A549 (cell line): ENCODE results near the gene VEGFC. TPM values are rescaled to one million over a fixed set of nuclear protein-coding genes. Genes with fewer than 3 reads are reported as not detected.
A peak's percentile ranks its signal among the peaks of the same experiment; 100 is the strongest.

Source experiments
- ATAC-seq, 2 experiments: fragments of 200-7000 bp in 1 of 2; fragments of >200 bp in 1 of 2; cut with Nextera tagmentation in 1 of 2; cut with Tn5 transposase in 1 of 2; 3 replicates each; pipeline versions ENCODE4 v1.8.0 to v1.9.1; 2018 to 2020; ENCODE audit warnings: mild to moderate bottlenecking in 1 of 2, moderate library complexity in 1 of 2
- CTCF ChIA-PET: fragments of 300-600 bp; sonication (Branson Sonifier 250); formaldehyde crosslinking; extraction: SDS; loops from one replicate; lab custom pipeline; 2021; ENCODE audit warnings: antibody characterized with exemption, inconsistent platforms; lab: Yijun Ruan, JAX
- POLR2A ChIA-PET: fragments of 350-600 bp; formaldehyde crosslinking; extraction: SDS; loops from one replicate; lab custom pipeline; 2021; ENCODE audit warnings: antibody characterized with exemption, inconsistent platforms; lab: Yijun Ruan, JAX
- DNase-seq, 2 experiments: peaks; one replicate each; pipeline versions ENCODE4 v3.0.0 to v3.0.0-alpha.2; 2011 to 2016; ENCODE audit warnings: low read depth in 1 of 2, low spot score in 1 of 2
- FAIRE-seq: peaks from 2 replicates; lab custom pipeline; 2011; peaks lifted over from hg19 to GRCh38; lab: Jason Lieb, UNC
- H3K27ac ChIP-seq, 2 experiments: fragments of >200 bp; sonication (Bioruptor Twin); formaldehyde crosslinking; 3 replicates each; pipeline ENCODE4 v1.5.1; 2016 to 2017
- H3K4me1 ChIP-seq: fragments of >200 bp; sonication (Bioruptor Twin); formaldehyde crosslinking; 3 replicates; pipeline ENCODE4 v1.6.1; 2016
- H3K4me2 ChIP-seq: fragments of >200 bp; sonication (Bioruptor Twin); formaldehyde crosslinking; 3 replicates; pipeline ENCODE4 v1.6.1; 2016
- H3K4me3 ChIP-seq: fragments of >200 bp; sonication (Bioruptor Twin); formaldehyde crosslinking; 3 replicates; pipeline ENCODE4 v1.5.1; 2016
- H3K9me3 ChIP-seq: fragments of >200 bp; sonication (Bioruptor Twin); formaldehyde crosslinking; 3 replicates; pipeline ENCODE4 v1.6.1; 2016
- ATOH8 ChIP-seq: fragments of 250-450 bp; sonication (Bioruptor Pico); IDR thresholded peaks from 2 replicates; pipeline ENCODE4 v1.5.0; 2020; ENCODE audit warnings: low read depth, mild to moderate bottlenecking, moderate library complexity
- BCL3 ChIP-seq: fragments of >200 bp; sonication (Bioruptor Twin); formaldehyde crosslinking; IDR thresholded peaks from 3 replicates; pipeline ENCODE4 v1.6.1; 2016
- CBX2 ChIP-seq: fragments of 200-600 bp; sonication (generic); IDR thresholded peaks from 2 replicates; pipeline ENCODE4 v1.6.1; 2016; ENCODE audit warnings: low read depth, mild to moderate bottlenecking, borderline replicate concordance
- ESRRA ChIP-seq: fragments of 150-350 bp; IDR thresholded peaks from 2 replicates; pipeline ENCODE4 v1.6.1; 2014; ENCODE audit warnings: mild to moderate bottlenecking, low read length, borderline replicate concordance
- FOXS1 ChIP-seq: fragments of 250-450 bp; sonication (Bioruptor Pico); IDR thresholded peaks from 2 replicates; pipeline ENCODE4 v1.5.0; 2020; ENCODE audit warnings: mild to moderate bottlenecking, moderate library complexity
- HMGXB4 ChIP-seq: fragments of 250-450 bp; sonication (Bioruptor Pico); IDR thresholded peaks from 2 replicates; pipeline ENCODE4 v1.5.0; 2021; ENCODE audit warnings: mild to moderate bottlenecking, moderate library complexity, borderline replicate concordance
- HOXB13 ChIP-seq: fragments of 250-450 bp; sonication (Bioruptor Pico); IDR thresholded peaks from 2 replicates; pipeline ENCODE4 v1.5.0; 2020; ENCODE audit warnings: low read depth, mild to moderate bottlenecking, moderate library complexity
- JUNB ChIP-seq: fragments of >200 bp; sonication (Bioruptor Twin); formaldehyde crosslinking; IDR thresholded peaks from 2 replicates; pipeline ENCODE4 v1.6.1; 2016
- KDM5A ChIP-seq: fragments of 200-600 bp; sonication (generic); IDR thresholded peaks from 2 replicates; pipeline ENCODE4 v1.6.1; 2016; ENCODE audit warnings: antibody characterized with exemption, mild to moderate bottlenecking
- MAZ ChIP-seq: fragments of 150-350 bp; IDR thresholded peaks from 2 replicates; pipeline ENCODE4 v1.6.1; 2014; ENCODE audit warnings: antibody characterized with exemption, low read depth, low read length, borderline replicate concordance
- MYC ChIP-seq: IDR thresholded peaks from 2 replicates; pipeline ENCODE4 v1.6.1; 2012; ENCODE audit warnings: mild to moderate bottlenecking, inconsistent platforms, low read length, improper control_type of control experiment, borderline replicate concordance
- NR3C1 ChIP-seq: fragments of >200 bp; sonication (Bioruptor Twin); formaldehyde crosslinking; IDR thresholded peaks from 3 replicates; pipeline ENCODE4 v1.6.1; 2017
- PBX3 ChIP-seq: IDR thresholded peaks from 2 replicates; pipeline ENCODE4 v1.6.1; 2012
- PHF8 ChIP-seq: fragments of 200-600 bp; sonication (generic); IDR thresholded peaks from 2 replicates; pipeline ENCODE4 v1.6.1; 2016; ENCODE audit warnings: low read depth, mild to moderate bottlenecking, antibody characterized with exemption, moderate library complexity, borderline replicate concordance
- POLR2A ChIP-seq: IDR thresholded peaks from 2 replicates; pipeline ENCODE4 v1.6.1; 2012; ENCODE audit warnings: mild to moderate bottlenecking, low read length
- RAD21 ChIP-seq, 2 experiments: fragments of >200 bp in 1 of 2; sonication (Bioruptor Twin) in 1 of 2; formaldehyde crosslinking in 1 of 2; IDR thresholded peaks in 1 of 2; conservative IDR thresholded peaks in 1 of 2; 2 replicates in 1 of 2; 3 replicates in 1 of 2; pipeline ENCODE4 v1.6.1; 2012 to 2018; ENCODE audit warnings: inconsistent platforms in 1 of 2
- RARB ChIP-seq: fragments of 250-450 bp; sonication (Bioruptor Pico); IDR thresholded peaks from 2 replicates; pipeline ENCODE4 v1.8.0; 2021; ENCODE audit warnings: mild to moderate bottlenecking, moderate library complexity
- RCOR1 ChIP-seq: fragments of 150-350 bp; IDR thresholded peaks from 2 replicates; pipeline ENCODE4 v1.6.1; 2014; ENCODE audit warnings: antibody characterized with exemption, low read length, low read depth
- SMC3 ChIP-seq: fragments of >200 bp; sonication (Bioruptor Twin); formaldehyde crosslinking; IDR thresholded peaks from 3 replicates; pipeline ENCODE4 v1.6.1; 2018; ENCODE audit warnings: inconsistent platforms
- ZNF302 ChIP-seq: fragments of 250-450 bp; sonication (Bioruptor Pico); IDR thresholded peaks from 2 replicates; pipeline ENCODE4 v1.9.0; 2021; ENCODE audit warnings: inconsistent platforms, mild to moderate bottlenecking, moderate library complexity
- WGBS: methylation state at CpG from one replicate; pipeline ENCODE4 v1.1.6; 2017; ENCODE audit errors: missing lambda C conversion rate; 5-methylcytosine and 5-hydroxymethylcytosine counted together
- polyA plus RNA-seq, 4 experiments: library from polyadenylated mRNA; depleted of rRNA in 3 of 4; stranded (reverse); fragments of >200 nt; fragmentation: RNase III in 1 of 4; extraction: RNeasy Plus Mini Kit Qiagen cat#74134 plus additional on column Dnase treatment in 1 of 4; gene quantifications; 2 replicates in 3 of 4; 3 replicates in 1 of 4; pipeline ENCODE4 v1.2.3, GENCODE V29; 2011 to 2017

VEGFC gene
- polyA plus RNA-seq, 2 of the 4 experiments (the other 2 are of a cell fraction) = 11.6 to 14.4 TPM

DNA sequence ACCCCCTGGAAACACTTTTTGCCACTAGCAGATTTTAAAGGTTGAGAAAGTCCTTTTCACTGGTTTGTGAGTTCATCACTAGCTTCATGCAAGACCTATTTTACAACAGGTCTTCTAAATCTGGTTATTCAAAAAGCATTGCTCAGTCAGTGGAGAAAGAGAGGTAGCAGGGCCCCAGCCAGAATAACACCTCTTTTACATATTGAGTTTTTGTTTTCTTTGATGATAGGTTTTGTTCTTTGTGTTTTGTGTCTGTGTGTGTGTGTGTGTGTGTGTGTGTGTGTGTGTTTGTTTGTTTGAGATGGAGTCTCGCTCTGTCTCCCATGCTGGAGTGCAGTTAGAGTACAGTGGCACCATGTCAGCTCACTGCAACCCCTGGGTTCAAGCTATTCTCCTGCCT is 2.7 kb upstream of the VEGFC start:
- ChIA-PET POLR2A (no interaction called here), CTCF (interaction anchor here (0.7 to 2.8 kb wide), 2 partner anchors 11 to 252 kb away, joined by 3 to 11 read pairs; no protein-coding TSS in a partner anchor)
- FAIRE-seq (no peak), ATAC-seq (no peak), DNase-seq (no peak)
- TF ChIP-seq MAZ = no peak
- TF ChIP-seq POLR2A = no peak
- Histone ChIP-seq H3K27ac (peak overlapping the region in 1 of 2 experiments; percentile 100; a peak in 3 of 6 replicates), H3K9me3 (no peaks in the 10 kb centered on the region), H3K4me1 (peaks cover 21% of the 10 kb centered on the region), H3K4me2 (no peak overlapping the region), H3K4me3 (no peak overlapping the region)
- 86% methylated on average over 1 of the region's 1 CpG for WGBS

DNA sequence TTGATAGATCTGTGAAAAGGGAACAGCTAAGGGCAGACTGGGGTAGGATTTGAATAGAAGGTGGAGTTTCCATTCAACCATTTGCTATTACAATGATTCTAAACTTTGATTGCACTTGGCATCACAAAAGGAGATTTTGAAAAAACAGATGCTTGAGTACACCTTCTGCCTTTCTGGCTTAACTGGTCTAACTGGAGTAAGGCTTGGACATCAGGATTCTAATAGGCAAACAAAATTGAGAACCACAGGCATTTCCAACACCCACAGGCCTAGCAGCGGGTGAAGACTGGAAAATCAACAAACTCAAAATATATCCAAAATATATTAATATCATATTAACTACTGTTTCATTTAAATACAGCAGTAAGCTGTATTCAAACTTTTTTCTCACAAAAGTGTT is 1.9 kb upstream of the VEGFC start:
- TF ChIP-seq ZNF302 (CRISPR knock-in tag) = no peak
- TF ChIP-seq RCOR1 = no peak
- TF ChIP-seq MYC = no peak
- no peak for TF ChIP-seq KDM5A
- no peak for TF ChIP-seq RAD21 (conservative IDR thresholded peaks at IDR 0.05 in 1 of 2, IDR thresholded peaks at IDR 0.05 in 1 of 2)
- TF ChIP-seq RARB (CRISPR knock-in tag) = no peak
- TF ChIP-seq PHF8 = no peak
- TF ChIP-seq BCL3 = no peak
- TF ChIP-seq FOXS1 (CRISPR knock-in tag) = no peak
- TF ChIP-seq ATOH8 (CRISPR knock-in tag) = no peak
- TF ChIP-seq HMGXB4 (CRISPR knock-in tag) = no peak
- TF ChIP-seq POLR2A = no peak
- TF ChIP-seq HOXB13 (CRISPR knock-in tag) = no peak
- no peak for TF ChIP-seq JUNB
- TF ChIP-seq CBX2 = no peak
- no peak for TF ChIP-seq ESRRA
- TF ChIP-seq SMC3 = no peak
- TF ChIP-seq NR3C1 = no peak
- TF ChIP-seq PBX3 = no peak
- no peak overlapping the region for H3K4me3 ChIP-seq
- ChIA-PET CTCF (interaction anchor here (0.7 to 2.8 kb wide), 4 partner anchors 26 to 416 kb away, joined by 3 to 11 read pairs (median 6); no protein-coding TSS in a partner anchor), POLR2A (no interaction called here)
- H3K4me1 ChIP-seq = peaks cover 26% of the 10 kb centered on the region
- no peak for ATAC-seq
- peak overlapping the region; percentile 85 for H3K4me2 ChIP-seq
- no peak for FAIRE-seq
- DNase-seq = no peak
- 87% methylated on average over 1 of the region's 1 CpG for WGBS
- H3K27ac ChIP-seq = peak overlapping the region; percentile 32 to 100; a peak in 4 of 6 replicates
- H3K9me3 ChIP-seq = no peaks in the 10 kb centered on the region
